ENCODE measurements around the gene TTC7B. TPM values are rescaled to one million over a fixed set of nuclear protein-coding genes. Genes with fewer than 3 reads are reported as not detected.

TTC7B gene
- total and polyA plus RNA-seq, 12 donors, result 10.0 to 58.4 (median 24.7) TPM

DNA sequence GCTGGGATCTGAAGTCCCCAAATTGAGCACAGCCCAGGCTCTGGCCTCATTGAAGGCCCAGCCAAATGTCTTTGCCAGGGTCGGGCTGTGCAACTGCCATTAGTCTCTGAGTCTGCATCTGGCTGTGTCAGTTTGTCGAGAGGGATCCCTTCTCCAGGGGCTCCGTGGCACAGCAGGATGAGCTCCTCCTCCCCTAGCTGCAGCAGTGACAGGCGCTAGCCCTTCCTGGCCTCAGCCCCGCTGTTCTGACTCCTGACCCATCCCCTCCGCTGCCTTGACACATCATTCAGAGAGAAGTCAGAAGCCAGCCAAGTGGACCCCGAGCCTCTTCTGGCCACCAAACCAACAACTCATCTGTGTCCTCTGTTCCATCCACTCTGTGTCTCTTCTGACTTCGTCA, 231.1 kb downstream of the TTC7B start:
- H3K4me3 ChIP-seq, result no peak overlapping the region
- peaks cover 0 to 3% of the 10 kb centered on the region in 2 donors for H3K4me1 ChIP-seq (replicated peaks in 1 of 2)
- H3K27me3 ChIP-seq, result no peaks in the 10 kb centered on the region
- no peak overlapping the region for H3K27ac ChIP-seq
- TF ChIP-seq, protein P1, sequence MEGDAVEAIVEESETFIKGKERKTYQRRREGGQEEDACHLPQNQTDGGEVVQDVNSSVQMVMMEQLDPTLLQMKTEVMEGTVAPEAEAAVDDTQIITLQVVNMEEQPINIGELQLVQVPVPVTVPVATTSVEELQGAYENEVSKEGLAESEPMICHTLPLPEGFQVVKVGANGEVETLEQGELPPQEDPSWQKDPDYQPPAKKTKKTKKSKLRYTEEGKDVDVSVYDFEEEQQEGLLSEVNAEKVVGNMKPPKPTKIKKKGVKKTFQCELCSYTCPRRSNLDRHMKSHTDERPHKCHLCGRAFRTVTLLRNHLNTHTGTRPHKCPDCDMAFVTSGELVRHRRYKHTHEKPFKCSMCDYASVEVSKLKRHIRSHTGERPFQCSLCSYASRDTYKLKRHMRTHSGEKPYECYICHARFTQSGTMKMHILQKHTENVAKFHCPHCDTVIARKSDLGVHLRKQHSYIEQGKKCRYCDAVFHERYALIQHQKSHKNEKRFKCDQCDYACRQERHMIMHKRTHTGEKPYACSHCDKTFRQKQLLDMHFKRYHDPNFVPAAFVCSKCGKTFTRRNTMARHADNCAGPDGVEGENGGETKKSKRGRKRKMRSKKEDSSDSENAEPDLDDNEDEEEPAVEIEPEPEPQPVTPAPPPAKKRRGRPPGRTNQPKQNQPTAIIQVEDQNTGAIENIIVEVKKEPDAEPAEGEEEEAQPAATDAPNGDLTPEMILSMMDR (IDR thresholded peaks at IDR 0.05), result no peak
- no peak for TF ChIP-seq POLR2A (IDR thresholded peaks at IDR 0.05)
- intact Hi-C loops (cut with DNase I), result no loop called here
- no peaks in the 10 kb centered on the region for H3K36me3 ChIP-seq (replicated peaks in 1 of 2)
- 83 to 89% (median 86%) methylated on average over 6 to 8 of the region's 8 CpGs for WGBS, 4 donors
- no peak for DNase-seq
- H3K9me3 ChIP-seq (replicated peaks in 1 of 3), result no peaks in the 10 kb centered on the region

GRCh38 chr14:90583916-90584605, 232.2 kb downstream of the TTC7B start:
- H3K36me3 ChIP-seq (replicated peaks in 1 of 2), result no peaks in the 10 kb centered on the region
- 92 to 94% (median 93%) methylated on average over 10 to 12 of the region's 12 CpGs for WGBS, 4 donors
- TF ChIP-seq, protein P1 (IDR thresholded peaks at IDR 0.05), result no peak
- TF ChIP-seq POLR2A (IDR thresholded peaks at IDR 0.05), result no peak
- peaks cover 0 to 3% of the 10 kb centered on the region in 2 donors for H3K4me1 ChIP-seq (replicated peaks in 1 of 2)
- no peak for DNase-seq
- H3K9me3 ChIP-seq (replicated peaks in 1 of 3), result no peaks in the 10 kb centered on the region
- no peak overlapping the region for H3K4me3 ChIP-seq
- no peaks in the 10 kb centered on the region for H3K27me3 ChIP-seq
- intact Hi-C loops (cut with DNase I), result no loop called here
- H3K27ac ChIP-seq, result no peak overlapping the region

DNA sequence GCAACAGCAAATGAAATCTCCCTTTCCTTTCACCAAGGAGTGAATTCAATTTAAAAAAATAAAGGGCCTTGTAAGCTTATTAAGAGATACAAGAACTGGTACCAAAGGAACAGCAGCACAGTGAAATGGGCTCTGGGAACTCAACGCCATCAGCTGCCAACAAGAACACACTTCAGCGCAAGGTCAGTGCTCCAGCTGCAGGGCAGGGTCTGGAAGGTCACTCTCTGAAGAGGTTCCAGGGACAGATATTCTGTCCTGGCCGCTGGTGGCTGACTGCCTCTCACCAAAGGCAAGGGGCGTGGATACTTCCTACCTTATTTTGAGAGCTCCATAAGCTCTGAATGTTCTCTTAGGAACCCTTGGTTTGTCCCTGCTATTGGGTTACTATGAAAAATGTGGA, 232.8 kb downstream of the TTC7B start:
- peak in 6 of 7 donors; percentile 43 to 66 (median 60) for DNase-seq
- WGBS, 4 donors, result 52 to 61% (median 56%) methylated on average over 4 of the region's 4 CpGs
- intact Hi-C loops (cut with DNase I), result no loop called here
- Histone ChIP-seq H3K27ac (no peak overlapping the region), H3K4me3 (no peak overlapping the region), H3K27me3 (no peaks in the 10 kb centered on the region), H3K9me3 (replicated peaks in 1 of 3) (no peaks in the 10 kb centered on the region), H3K4me1 (replicated peaks in 1 of 2) (peaks cover 0 to 3% of the 10 kb centered on the region in 2 donors), H3K36me3 (replicated peaks in 1 of 2) (no peaks in the 10 kb centered on the region)
- no peak for TF ChIP-seq POLR2A (IDR thresholded peaks at IDR 0.05)
- TF ChIP-seq, protein P1 (IDR thresholded peaks at IDR 0.05), result no peak

DNA sequence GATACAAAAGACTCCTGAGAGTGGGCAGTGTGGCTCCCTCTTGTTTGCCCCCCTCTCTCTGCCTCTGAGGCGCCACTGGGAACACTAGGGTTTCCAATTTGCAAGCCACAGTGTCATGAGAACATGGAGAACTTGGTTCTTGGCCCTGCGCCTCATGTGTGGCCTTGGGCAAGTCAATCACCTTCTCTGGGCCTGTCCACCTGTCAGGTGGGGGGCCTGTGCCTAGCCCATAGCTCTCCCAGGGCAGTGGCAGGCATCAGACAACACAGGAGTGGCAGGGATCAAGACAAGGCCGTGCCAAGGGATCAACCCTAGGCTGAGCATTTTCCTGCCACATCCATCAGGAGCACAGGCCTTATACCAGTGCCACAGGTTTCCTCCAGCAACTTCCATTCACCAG, 234.1 kb downstream of the TTC7B start:
- Histone ChIP-seq H3K9me3 (replicated peaks in 1 of 3) (no peaks in the 10 kb centered on the region), H3K4me1 (replicated peaks in 1 of 2) (peaks cover 0 to 3% of the 10 kb centered on the region in 2 donors), H3K27ac (no peak overlapping the region), H3K4me3 (no peak overlapping the region), H3K36me3 (replicated peaks in 1 of 2) (no peaks in the 10 kb centered on the region), H3K27me3 (no peaks in the 10 kb centered on the region)
- WGBS, 4 donors, result 92 to 100% (median 98%) methylated on average over 2 to 3 of the region's 3 CpGs
- no peak for TF ChIP-seq POLR2A (IDR thresholded peaks at IDR 0.05)
- TF ChIP-seq, protein P1 (IDR thresholded peaks at IDR 0.05), result no peak
- intact Hi-C loops (cut with DNase I), result no loop called here
- no peak for DNase-seq

Data from adrenal gland (tissue), 12 donors.